HCT116 (cell line): ENCODE data around the gene DRG2. TPM values are rescaled to one million over a fixed set of nuclear protein-coding genes. Genes with fewer than 3 reads are reported as not detected.

Experiments used
- ATAC-seq: fragments of 200-7000 bp; cut with Tn5 transposase; 2 replicates; pipeline ENCODE4 v1.9.1; 2020; ENCODE audit warnings: mild to moderate bottlenecking, moderate library complexity
- BruUV-seq: library from RNA; stranded (reverse); fragments of 400-500 nt; replicated peaks from 2 replicates; lab custom pipeline; 2021; lab: Mats Ljungman, UMichigan
- CTCF ChIA-PET: fragments of 300-600 bp; sonication (Branson Sonifier 250); formaldehyde crosslinking; loops from one replicate; lab custom pipeline; 2021; ENCODE audit warnings: antibody characterized with exemption; lab: Charles Lee
- POLR2A ChIA-PET: fragments of 300-600, 350-600 bp; sonication (Branson Sonifier 250); formaldehyde crosslinking; loops from one replicate; lab custom pipeline; 2021; ENCODE audit warnings: antibody characterized with exemption; lab: Charles Lee
- RAD21 ChIA-PET, 2 experiments: fragments of 300-600 bp; sonication (Branson Sonifier 250); formaldehyde crosslinking; loops; one replicate each; lab custom pipeline; 2023; ENCODE audit warnings: low total read pairs in 2 of 2; ENCODE audit not compliant: uncharacterized antibody in 2 of 2, unreplicated experiment in 2 of 2, low non-redundant PET in 1 of 2; lab: Charles Lee
- DNase-seq: peaks from one replicate; pipeline ENCODE4 v3.0.0-alpha.2; 2010; ENCODE audit warnings: low read depth, low spot score
- H2AFZ ChIP-seq: fragments of 200-600 bp; shearing (Covaris generic), sonication (generic); 2 replicates; pipeline ENCODE4 v1.6.1; 2017; ENCODE audit warnings: low read depth, mixed run types, mixed read lengths, antibody characterized with exemption, low read length; ENCODE audit not compliant: poor library complexity, severe bottlenecking
- H3K27ac ChIP-seq: 2 replicates; pipeline ENCODE4 v1.5.1; 2012; ENCODE audit warnings: low read depth, low read length
- H3K27me3 ChIP-seq: fragments of 200-600 bp; sonication (generic); 2 replicates; pipeline ENCODE4 v1.6.1; 2016; ENCODE audit warnings: mixed run types, low read length, mixed read lengths; ENCODE audit not compliant: insufficient read depth
- H3K36me3 ChIP-seq, 2 experiments: fragments of 200-500 bp in 1 of 2; fragments of 200-600 bp in 1 of 2; sonication (Bioruptor generic) in 1 of 2; sonication (generic) in 1 of 2; 2 replicates each; pipeline versions ENCODE4 v1.5.1 to v1.6.1; 2014 to 2016; ENCODE audit warnings: low read length in 2 of 2, inconsistent platforms in 1 of 2, mixed read lengths in 1 of 2, mixed run types in 1 of 2; ENCODE audit not compliant: insufficient read depth in 2 of 2, control insufficient read depth in 1 of 2
- H3K4me1 ChIP-seq, 2 experiments: fragments of 200-600 bp in 1 of 2; sonication (generic) in 1 of 2; 2 replicates each; pipeline versions ENCODE4 v1.5.1 to v1.6.1; 2012 to 2017; ENCODE audit warnings: low read length in 2 of 2, inconsistent platforms in 1 of 2, mild to moderate bottlenecking in 1 of 2, mixed read lengths in 1 of 2, mixed run types in 1 of 2, moderate library complexity in 1 of 2; ENCODE audit not compliant: insufficient read depth in 2 of 2, control insufficient read depth in 1 of 2
- H3K4me2 ChIP-seq: fragments of 200-600 bp; sonication (generic); 2 replicates; pipeline ENCODE4 v1.6.1; 2017; ENCODE audit warnings: mixed run types, low read length, mixed read lengths
- H3K4me3 ChIP-seq, 2 experiments: fragments of 200-600 bp in 1 of 2; sonication (generic) in 1 of 2; replicated peaks in 1 of 2; 2 replicates each; pipeline ENCODE4 v1.5.1; 2011 to 2016; ENCODE audit warnings: low read length in 2 of 2, control low read depth in 1 of 2, low read depth in 1 of 2, mild to moderate bottlenecking in 1 of 2, mixed read lengths in 1 of 2, mixed run types in 1 of 2
- H3K79me2 ChIP-seq: fragments of 200-600 bp; sonication (generic); 2 replicates; pipeline ENCODE4 v1.6.1; 2017; ENCODE audit warnings: mild to moderate bottlenecking, mixed run types, low read length, moderate library complexity, mixed read lengths; ENCODE audit not compliant: insufficient read depth
- H3K9ac ChIP-seq: fragments of 200-600 bp; sonication (generic); 2 replicates; pipeline ENCODE4 v1.6.1; 2016; ENCODE audit warnings: low read length, mixed read lengths
- H3K9me2 ChIP-seq: fragments of 200-600 bp; sonication (generic), shearing (Covaris generic); 2 replicates; pipeline ENCODE4 v1.6.1; 2017; ENCODE audit warnings: mixed run types, mild to moderate bottlenecking, moderate library complexity; ENCODE audit not compliant: insufficient read depth
- H3K9me3 ChIP-seq, 2 experiments: fragments of 200-500 bp in 1 of 2; fragments of 200-600 bp in 1 of 2; sonication (Bioruptor generic) in 1 of 2; sonication (generic) in 1 of 2; 2 replicates each; pipeline ENCODE4 v1.6.1; 2014 to 2017; ENCODE audit warnings: low read length in 2 of 2, mixed read lengths in 2 of 2, inconsistent platforms in 1 of 2, low read depth in 1 of 2, mild to moderate bottlenecking in 1 of 2, mixed run types in 1 of 2, moderate library complexity in 1 of 2; ENCODE audit not compliant: control insufficient read depth in 1 of 2, insufficient read depth in 1 of 2
- H4K20me1 ChIP-seq: fragments of 200-600 bp; sonication (generic), shearing (Covaris generic); 2 replicates; pipeline ENCODE4 v1.6.1; 2017; ENCODE audit warnings: mixed run types, mild to moderate bottlenecking, moderate library complexity; ENCODE audit not compliant: insufficient read depth
- CBX3 ChIP-seq: IDR thresholded peaks from 2 replicates; pipeline ENCODE4 v1.6.1; 2012; ENCODE audit warnings: low read depth
- CEBPB ChIP-seq: IDR thresholded peaks from 2 replicates; pipeline ENCODE4 v1.6.1; 2012; ENCODE audit warnings: low read depth
- ELF1 ChIP-seq: IDR thresholded peaks from 2 replicates; pipeline ENCODE4 v1.6.1; 2012; ENCODE audit warnings: low read depth, borderline replicate concordance
- EZH2phosphoT487 ChIP-seq: fragments of 200-600 bp; IDR thresholded peaks from 2 replicates; pipeline ENCODE4 v1.6.1; 2018; ENCODE audit warnings: antibody characterized with exemption, borderline replicate concordance
- FOSL1 ChIP-seq: IDR thresholded peaks from 2 replicates; pipeline ENCODE4 v1.6.1; 2012; ENCODE audit warnings: low read depth
- RAD21 ChIP-seq: IDR thresholded peaks from 2 replicates; pipeline ENCODE4 v1.6.1; 2012; ENCODE audit warnings: low read depth, mild to moderate bottlenecking
- SIN3A ChIP-seq: IDR thresholded peaks from 2 replicates; pipeline ENCODE4 v1.6.1; 2012; ENCODE audit warnings: low read depth
- SP1 ChIP-seq: IDR thresholded peaks from 2 replicates; pipeline ENCODE4 v1.6.1; 2012; ENCODE audit warnings: low read depth
- SRF ChIP-seq: IDR thresholded peaks from 2 replicates; pipeline ENCODE4 v1.6.1; 2012; ENCODE audit warnings: low read depth
- YY1 ChIP-seq: IDR thresholded peaks from 2 replicates; pipeline ENCODE4 v1.6.1; 2011; ENCODE audit warnings: low read length, low read depth, moderate library complexity, mild to moderate bottlenecking; ENCODE audit not compliant: insufficient replicate concordance; ENCODE audit errors: extremely low read depth
- ZFX ChIP-seq: fragments of 450-650 bp; IDR thresholded peaks from 2 replicates; pipeline ENCODE4 v1.6.1; 2017
- ZNF274 ChIP-seq: fragments of 200-500 bp; sonication (Bioruptor generic); IDR thresholded peaks from 2 replicates; pipeline ENCODE4 v1.6.1; 2014; ENCODE audit warnings: mild to moderate bottlenecking, low read depth, low read length, inconsistent platforms
- intact Hi-C: fragments of 100-400 bp; cut with micrococcal nuclease; formaldehyde crosslinking; loops from 2 replicates; pipeline ENCODE4 v1.10.0; 2022
- total RNA-seq: library from RNA; stranded (reverse); gene quantifications from one replicate; pipeline ENCODE4 v1.2.1, GENCODE V29; 2021; ENCODE audit not compliant: unreplicated experiment

DRG2 gene
- total RNA-seq, 1 experiment from 2014 or later = 41.0 TPM

DNA sequence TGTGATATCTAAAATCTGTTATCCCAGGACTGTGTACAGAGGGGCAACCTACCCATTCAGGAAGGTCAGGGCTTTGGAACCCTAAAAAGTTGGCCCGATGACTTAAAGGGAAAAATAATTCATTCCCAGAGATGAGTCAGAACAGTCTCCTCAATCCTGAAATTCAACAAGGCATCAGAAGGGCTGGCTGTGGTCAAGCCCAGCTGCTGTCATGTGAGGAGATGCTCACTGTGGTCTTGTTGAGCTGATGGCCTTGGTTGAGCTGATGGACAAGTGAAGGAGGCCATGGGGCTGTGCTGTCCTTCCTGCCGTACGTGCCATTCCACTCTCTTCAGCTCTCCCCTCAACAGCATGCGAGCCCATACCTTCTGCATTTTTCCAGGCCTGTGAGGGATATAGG is 20.9 kb upstream of the DRG2 start:
- TF ChIP-seq CEBPB = no peak
- no peak for TF ChIP-seq SRF
- TF ChIP-seq ZNF274 = no peak
- TF ChIP-seq RAD21 = no peak
- no peak for TF ChIP-seq SIN3A
- no peak for TF ChIP-seq CBX3
- TF ChIP-seq ZFX = no peak
- TF ChIP-seq FOSL1 = no peak
- TF ChIP-seq EZH2phosphoT487 = no peak
- TF ChIP-seq YY1 = no peak
- TF ChIP-seq, all 23 proteins: peak for 0
- no peaks in the 10 kb centered on the region for H4K20me1 ChIP-seq
- H3K4me3 ChIP-seq = no peak overlapping the region
- no peak overlapping the region for H2AFZ ChIP-seq
- no TSS peak for BruUV-seq
- no peak overlapping the region for H3K27ac ChIP-seq
- H3K9me3 ChIP-seq = no peaks in the 10 kb centered on the region
- intact Hi-C loops = no loop called here
- RAD21 ChIA-PET = no interaction called here
- H3K4me1 ChIP-seq = peaks cover 8 to 10% of the 10 kb centered on the region in 2 experiments
- H3K27me3 ChIP-seq = no peaks in the 10 kb centered on the region
- ATAC-seq (no peak), DNase-seq (no peak)
- H3K9me2 ChIP-seq = no peaks in the 10 kb centered on the region
- H3K4me2 ChIP-seq = no peak overlapping the region
- H3K79me2 ChIP-seq = no peaks in the 10 kb centered on the region
- H3K36me3 ChIP-seq = peaks cover 0 to 5% of the 10 kb centered on the region in 2 experiments; a peak in 2 of 4 replicates
- POLR2A ChIA-PET = no interaction called here
- CTCF ChIA-PET = no interaction called here
- H3K9ac ChIP-seq = no peak overlapping the region

DNA sequence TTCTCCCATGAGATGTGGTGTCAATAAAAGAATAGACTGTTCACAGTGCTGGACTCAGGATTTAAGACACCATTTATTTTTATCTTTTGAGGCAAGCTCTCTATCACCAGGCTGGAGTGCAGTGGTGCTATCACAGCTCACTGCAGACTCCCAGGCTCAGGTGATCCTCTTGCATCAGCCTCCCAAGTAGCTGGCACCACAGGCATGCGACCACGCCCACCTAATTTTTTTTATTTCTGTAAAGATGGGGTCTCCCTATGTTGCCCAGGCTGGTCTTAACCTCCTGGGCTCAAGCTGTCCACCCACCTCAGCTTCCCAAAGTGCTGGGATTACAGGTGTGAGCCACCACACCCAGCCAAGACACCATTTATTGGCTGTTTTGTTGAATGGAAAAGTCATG is 18.6 kb upstream of the DRG2 start:
- no peaks in the 10 kb centered on the region for H3K9me3 ChIP-seq
- no peak for ATAC-seq
- RAD21 ChIA-PET = no interaction called here

More for the DNA sequence above, 18.6 kb upstream of the DRG2 start:
- H3K79me2 ChIP-seq = no peaks in the 10 kb centered on the region
- peak; percentile 8 for DNase-seq
- no peaks in the 10 kb centered on the region for H3K27me3 ChIP-seq
- TF ChIP-seq CEBPB = peak; percentile 49
- no peak for TF ChIP-seq FOSL1
- no peak for TF ChIP-seq ELF1
- TF ChIP-seq SRF = no peak
- TF ChIP-seq YY1 = no peak
- no peak for TF ChIP-seq SP1
- POLR2A ChIA-PET = no interaction called here
- no TSS peak for BruUV-seq
- peaks cover 0 to 5% of the 10 kb centered on the region in 2 experiments; a peak in 2 of 4 replicates for H3K36me3 ChIP-seq
- no peak overlapping the region for H2AFZ ChIP-seq
- intact Hi-C loops = no loop called here
- no peak overlapping the region for H3K27ac ChIP-seq
- H3K9ac ChIP-seq = no peak overlapping the region
- no peaks in the 10 kb centered on the region for H3K9me2 ChIP-seq
- CTCF ChIA-PET = no interaction called here
- no peak overlapping the region for H3K4me3 ChIP-seq
- peaks cover 8 to 13% of the 10 kb centered on the region in 2 experiments for H3K4me1 ChIP-seq
- H3K4me2 ChIP-seq = no peak overlapping the region
- H4K20me1 ChIP-seq = no peaks in the 10 kb centered on the region
